Endothelial cell of umbilical vein (primary cell): ENCODE data around the gene FYCO1. TPM values are rescaled to one million over a fixed set of nuclear protein-coding genes. Genes with fewer than 3 reads are reported as not detected.

Source experiments
- BruUV-seq: library from RNA; stranded (reverse); fragments of 400-500 nt; replicated peaks from 2 replicates; lab custom pipeline; 2021; lab: Mats Ljungman, UMichigan
- CTCF ChIA-PET: fragments of 300-600, 350-600 bp; sonication (Branson Sonifier 250); formaldehyde crosslinking; loops from one replicate; lab custom pipeline; 2021; ENCODE audit warnings: antibody characterized with exemption, inconsistent platforms; lab: Charles Lee
- POLR2A ChIA-PET: fragments of 300-600, 350-600 bp; sonication (Branson Sonifier 250); formaldehyde crosslinking; loops from one replicate; lab custom pipeline; 2021; ENCODE audit warnings: antibody characterized with exemption, inconsistent platforms; lab: Charles Lee
- DNase-seq: peaks from one replicate; pipeline ENCODE4 v3.0.0-alpha.2; 2011; ENCODE audit warnings: low read depth, low spot score
- FAIRE-seq: peaks from 2 replicates; lab custom pipeline; 2011; peaks lifted over from hg19 to GRCh38; lab: Jason Lieb, UNC
- H2AFZ ChIP-seq: 2 replicates; pipeline ENCODE4 v1.6.0; 2012; ENCODE audit warnings: low read depth, low read length, control low read depth, inconsistent platforms
- H3K27ac ChIP-seq: 2 replicates; pipeline ENCODE4 v1.5.1; 2011; ENCODE audit warnings: low read depth, mild to moderate bottlenecking, control low read depth, low read length, moderate library complexity; ENCODE audit not compliant: insufficient read depth
- H3K27me3 ChIP-seq, 2 experiments: 2 replicates each; pipeline versions ENCODE4 v1.6.0 to v1.6.1; 2011; ENCODE audit warnings: low read length in 2 of 2, mixed read lengths in 1 of 2; ENCODE audit not compliant: control insufficient read depth in 2 of 2, insufficient read depth in 2 of 2
- H3K36me3 ChIP-seq, 2 experiments: 2 replicates in 1 of 2; 3 replicates in 1 of 2; pipeline ENCODE4 v1.5.1; 2011; ENCODE audit warnings: low read length in 2 of 2, mild to moderate bottlenecking in 1 of 2, moderate library complexity in 1 of 2; ENCODE audit not compliant: control insufficient read depth in 2 of 2, insufficient read depth in 2 of 2; ENCODE audit errors: extremely low read depth in 1 of 2
- H3K4me1 ChIP-seq: 3 replicates; pipeline ENCODE4 v1.5.1; 2011; ENCODE audit warnings: mild to moderate bottlenecking, low read length; ENCODE audit not compliant: control insufficient read depth, insufficient read depth; ENCODE audit errors: extremely low read depth
- H3K4me2 ChIP-seq: 2 replicates; pipeline ENCODE4 v1.6.1; 2011; ENCODE audit warnings: low read length, control low read depth, mixed read lengths; ENCODE audit not compliant: insufficient read depth
- H3K4me3 ChIP-seq, 3 experiments: fragments of 200-600 bp in 1 of 3; sonication (generic), shearing (Covaris generic) in 1 of 3; replicated peaks in 1 of 3; 2 replicates each; pipeline ENCODE4 v1.5.1; 2011 to 2016; ENCODE audit warnings: control low read depth in 3 of 3, low read length in 3 of 3, mild to moderate bottlenecking in 2 of 3, inconsistent platforms in 1 of 3, low read depth in 1 of 3, moderate library complexity in 1 of 3; ENCODE audit not compliant: insufficient read depth in 1 of 3
- H3K79me2 ChIP-seq: 2 replicates; pipeline ENCODE4 v1.6.0; 2012; ENCODE audit warnings: low read length, inconsistent platforms; ENCODE audit not compliant: control insufficient read depth, insufficient read depth
- H3K9ac ChIP-seq: replicated peaks from 2 replicates; pipeline ENCODE3; 2011; ENCODE audit warnings: low read length, control low read depth; ENCODE audit not compliant: insufficient read depth; ENCODE audit errors: extremely low read depth
- H3K9me1 ChIP-seq: replicated peaks from 3 replicates; pipeline ENCODE4 v1.6.0; 2011; ENCODE audit warnings: mild to moderate bottlenecking, low read length; ENCODE audit not compliant: control insufficient read depth, insufficient read depth; ENCODE audit errors: extremely low read depth
- H3K9me3 ChIP-seq: replicated peaks from 2 replicates; pipeline ENCODE4 v1.5.1; 2012; ENCODE audit warnings: low read length, inconsistent platforms; ENCODE audit not compliant: control insufficient read depth, insufficient read depth
- H4K20me1 ChIP-seq: replicated peaks from 2 replicates; pipeline ENCODE3; 2011; ENCODE audit warnings: mild to moderate bottlenecking, low read length; ENCODE audit not compliant: control insufficient read depth, insufficient read depth; ENCODE audit errors: extremely low read depth
- CTCF ChIP-seq, 2 donors: IDR thresholded peaks; 1 replicate in 1 of 2; 2 replicates in 1 of 2; pipeline ENCODE4 v1.5.1; 2011; ENCODE audit warnings: low read length in 2 of 2, mild to moderate bottlenecking in 2 of 2, moderate library complexity in 2 of 2, control low read depth in 1 of 2, inconsistent platforms in 1 of 2, low read depth in 1 of 2; ENCODE audit not compliant: insufficient read depth in 1 of 2; ENCODE audit errors: extremely low read depth in 1 of 2
- EZH2 ChIP-seq: IDR thresholded peaks from 2 replicates; pipeline ENCODE4 v1.6.1; 2012; ENCODE audit warnings: borderline replicate concordance, low read depth, mild to moderate bottlenecking, moderate library complexity, low read length, inconsistent platforms; ENCODE audit not compliant: severe bottlenecking
- JUN ChIP-seq: IDR thresholded peaks from 2 replicates; pipeline ENCODE4 v1.6.1; 2011; ENCODE audit warnings: borderline replicate concordance, low read depth; ENCODE audit not compliant: insufficient read length, insufficient read depth
- POLR2AphosphoS5 ChIP-seq: IDR thresholded peaks from 2 replicates; pipeline ENCODE4 v1.6.1; 2012; ENCODE audit warnings: low read depth, mild to moderate bottlenecking, control low read depth, low read length, moderate library complexity; ENCODE audit not compliant: insufficient read depth
- dilution Hi-C: fragments of 300-500 bp; cut with MboI; formaldehyde crosslinking; loops from one replicate; pipeline ENCODE4 v1.15.0; 2019; ENCODE audit warnings: low sequenced_read_pairs; ENCODE audit not compliant: extremely low pct_ligation_motif_present
- intact Hi-C: fragments of 100-400 bp; cut with micrococcal nuclease; formaldehyde crosslinking; loops from one replicate; pipeline ENCODE4 v1.10.0; 2022
- polyA plus RNA-seq, 4 experiments: library from polyadenylated mRNA; depleted of rRNA in 3 of 4; stranded (reverse) in 3 of 4; unstranded in 1 of 4; fragments of >200 nt; gene quantifications; 2 replicates each; pipeline versions ENCODE4 v1.2.1 to v1.2.3, GENCODE V29; 2011 to 2012; ENCODE audit warnings: missing spikeins in 1 of 4
- total RNA-seq: library from RNA; stranded (reverse); gene quantifications from 2 replicates; pipeline ENCODE4 v1.2.3, GENCODE V29; 2021

The FYCO1 gene
- total and polyA plus RNA-seq, 2 donors (not counting 3 experiments of a cell fraction or from before 2014, with no cell fraction given): 13.9 to 20.8 TPM

GRCh38 chr3:46027736-46028397 is 32.2 kb upstream of the FYCO1 start:
- Histone ChIP-seq H3K79me2 (no peaks in the 10 kb centered on the region), H3K4me1 (no peaks in the 10 kb centered on the region), H3K4me2 (no peak overlapping the region), H3K9ac (no peak overlapping the region), H3K27ac (no peak overlapping the region), H3K9me3 (no peaks in the 10 kb centered on the region), H3K9me1 (no peaks in the 10 kb centered on the region), H3K27me3 (peaks cover 0 to 8% of the 10 kb centered on the region in 2 experiments), H4K20me1 (no peaks in the 10 kb centered on the region), H2AFZ (no peak overlapping the region), H3K36me3 (no peaks in the 10 kb centered on the region), H3K4me3 (no peak overlapping the region)
- DNase-seq: no peak
- intact Hi-C loops: no loop called here
- FAIRE-seq: no peak
- BruUV-seq: no TSS peak
- POLR2A ChIA-PET: no interaction called here
- no peak for TF ChIP-seq JUN
- TF ChIP-seq EZH2: no peak
- dilution Hi-C loops: no loop called here
- CTCF ChIA-PET: interaction anchor here (1.0 kb wide), 1 partner anchor 49 kb away, joined by 3 read pairs; no protein-coding TSS in a partner anchor

GRCh38 chr3:46027021-46027705 is 31.5 kb upstream of the FYCO1 start, which contains the start of gene XCR1:
Gene XCR1, minus strand, starts transcription at chr3:46027483. Its CDS starts 5,536 bp downstream, at chr3:46021947.
- no peak within 1 kb of the TSS for H3K9ac ChIP-seq
- H3K9me1 ChIP-seq: no peaks in the 10 kb centered on the region
- DNase-seq: no peak
- no peaks in the 10 kb centered on the region for H3K79me2 ChIP-seq
- POLR2A ChIA-PET: no interaction called here
- H3K27me3 ChIP-seq: peaks cover 0 to 8% of the 10 kb centered on the region in 2 experiments
- no peak for FAIRE-seq
- H3K36me3 ChIP-seq: no peaks in the 10 kb centered on the region
- H3K4me3 ChIP-seq: no peak within 1 kb of the TSS
- CTCF ChIA-PET: interaction anchor here (1.0 kb wide), 1 partner anchor 50 kb away, joined by 3 read pairs; no protein-coding TSS in a partner anchor
- no TSS peak for BruUV-seq
- TF ChIP-seq CTCF (IDR thresholded peaks at IDR 0.05; ENCODE audit: extremely low read depth in 1 of 2, insufficient read depth in 1 of 2, low read depth in 1 of 2, low read length in 2 of 2) (no peak), POLR2AphosphoS5 (no peak), JUN (no peak), EZH2 (no peak)
- no peaks in the 10 kb centered on the region for H3K4me1 ChIP-seq
- H3K9me3 ChIP-seq: no peaks in the 10 kb centered on the region
- H3K4me2 ChIP-seq: no peak within 1 kb of the TSS
- H3K27ac ChIP-seq: no peak within 1 kb of the TSS
- intact Hi-C loops: no loop called here
- no peaks in the 10 kb centered on the region for H4K20me1 ChIP-seq
- H2AFZ ChIP-seq: no peak within 1 kb of the TSS
- dilution Hi-C loops: no loop called here
